Thoracic aorta (tissue), 2 donors: ENCODE data around the gene ABCG1. TPM values are rescaled to one million over a fixed set of nuclear protein-coding genes. Genes with fewer than 3 reads are reported as not detected.

ENCODE experiments used
- ATAC-seq: fragments of 150-250 bp; one replicate; pipeline ENCODE4 v1.8.0; 2017; ENCODE audit warnings: low read depth; ENCODE audit not compliant: insufficient number of reproducible peaks, low FRiP score
- DNase-seq: peaks from one replicate; pipeline ENCODE4 v3.0.0-alpha.2; 2020; ENCODE audit warnings: low spot score
- H3K27ac ChIP-seq, 2 donors: fragments of 200-600 bp; sonication (generic); 1 replicate in 1 of 2; 2 replicates in 1 of 2; pipeline ENCODE4 v1.5.1; 2016; ENCODE audit warnings: mild to moderate bottlenecking in 2 of 2, moderate library complexity in 2 of 2
- H3K27me3 ChIP-seq: fragments of 200-600 bp; sonication (generic); replicated peaks from 2 replicates; pipeline ENCODE4 v1.6.0; 2016; ENCODE audit warnings: mild to moderate bottlenecking; ENCODE audit not compliant: insufficient read depth
- H3K36me3 ChIP-seq: fragments of 200-600 bp; sonication (generic); one replicate; pipeline ENCODE4 v1.5.1; 2016
- H3K4me1 ChIP-seq, 2 donors: fragments of 200-600 bp; sonication (generic); 1 replicate in 1 of 2; 2 replicates in 1 of 2; pipeline versions ENCODE4 v1.5.1 to v1.6.0; 2016; ENCODE audit warnings: low read depth in 2 of 2, mild to moderate bottlenecking in 1 of 2; ENCODE audit not compliant: control insufficient read depth in 1 of 2
- H3K4me3 ChIP-seq: fragments of 200-600 bp; sonication (generic); 2 replicates; pipeline ENCODE4 v1.5.1; 2016; ENCODE audit warnings: mild to moderate bottlenecking
- H3K9me3 ChIP-seq: fragments of 200-600 bp; sonication (generic); 2 replicates; pipeline ENCODE4 v1.5.1; 2016
- total RNA-seq, 2 donors: library from RNA; depleted of rRNA; stranded (reverse); fragments of >200 nt; gene quantifications; one replicate each; pipeline versions ENCODE4 v1.1.0 to v1.2.3, GENCODE V29; 2016
- TF ChIP-seq, protein P1 (sequence below): fragments of 200-600 bp; sonication (generic); IDR thresholded peaks from one replicate; pipeline ENCODE4 v1.5.1; 2019; ENCODE audit warnings: antibody characterized with exemption

Gene ABCG1
- total RNA-seq, 2 donors from 2014 or later, result 15.6 to 20.6 TPM

DNA sequence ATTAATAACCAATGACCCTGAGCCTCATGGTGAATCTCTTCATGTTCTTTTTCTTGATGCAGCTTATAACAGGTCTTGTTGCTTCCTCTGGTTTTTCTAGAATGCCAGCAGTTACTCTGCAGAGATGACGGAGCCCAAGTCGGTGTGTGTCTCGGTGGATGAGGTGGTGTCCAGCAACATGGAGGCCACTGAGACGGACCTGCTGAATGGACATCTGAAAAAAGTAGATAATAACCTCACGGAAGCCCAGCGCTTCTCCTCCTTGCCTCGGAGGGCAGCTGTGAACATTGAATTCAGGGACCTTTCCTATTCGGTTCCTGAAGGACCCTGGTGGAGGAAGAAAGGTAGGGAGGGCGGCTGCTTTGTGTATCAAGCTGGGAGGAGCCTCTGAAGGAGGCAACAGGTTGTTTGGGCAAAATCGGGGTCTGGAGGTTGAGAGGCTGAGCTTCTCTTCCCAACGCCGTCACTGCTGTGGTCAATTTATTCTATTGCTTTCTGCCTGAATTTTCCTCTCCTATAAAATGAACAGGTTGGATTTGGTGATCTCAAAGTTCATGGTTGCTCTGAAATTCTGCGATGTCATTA lies 6.7 kb downstream of the ABCG1 start:
- DNase-seq (no peak), ATAC-seq (no peak)
- H3K27ac ChIP-seq, result no peak overlapping the region
- H3K36me3 ChIP-seq, result no peaks in the 10 kb centered on the region
- H3K4me3 ChIP-seq, result no peak overlapping the region
- H3K9me3 ChIP-seq, result no peaks in the 10 kb centered on the region
- no peaks in the 10 kb centered on the region for H3K27me3 ChIP-seq
- peaks cover 10 to 17% of the 10 kb centered on the region in 2 donors for H3K4me1 ChIP-seq
- TF ChIP-seq, protein P1, sequence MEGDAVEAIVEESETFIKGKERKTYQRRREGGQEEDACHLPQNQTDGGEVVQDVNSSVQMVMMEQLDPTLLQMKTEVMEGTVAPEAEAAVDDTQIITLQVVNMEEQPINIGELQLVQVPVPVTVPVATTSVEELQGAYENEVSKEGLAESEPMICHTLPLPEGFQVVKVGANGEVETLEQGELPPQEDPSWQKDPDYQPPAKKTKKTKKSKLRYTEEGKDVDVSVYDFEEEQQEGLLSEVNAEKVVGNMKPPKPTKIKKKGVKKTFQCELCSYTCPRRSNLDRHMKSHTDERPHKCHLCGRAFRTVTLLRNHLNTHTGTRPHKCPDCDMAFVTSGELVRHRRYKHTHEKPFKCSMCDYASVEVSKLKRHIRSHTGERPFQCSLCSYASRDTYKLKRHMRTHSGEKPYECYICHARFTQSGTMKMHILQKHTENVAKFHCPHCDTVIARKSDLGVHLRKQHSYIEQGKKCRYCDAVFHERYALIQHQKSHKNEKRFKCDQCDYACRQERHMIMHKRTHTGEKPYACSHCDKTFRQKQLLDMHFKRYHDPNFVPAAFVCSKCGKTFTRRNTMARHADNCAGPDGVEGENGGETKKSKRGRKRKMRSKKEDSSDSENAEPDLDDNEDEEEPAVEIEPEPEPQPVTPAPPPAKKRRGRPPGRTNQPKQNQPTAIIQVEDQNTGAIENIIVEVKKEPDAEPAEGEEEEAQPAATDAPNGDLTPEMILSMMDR, result no peak

- TF ChIP-seq, protein P1, result no peak
- DNase-seq (no peak), ATAC-seq (no peak)
- H3K4me1 ChIP-seq, result peaks cover 3 to 12% of the 10 kb centered on the region in 2 donors
- no peaks in the 10 kb centered on the region for H3K27me3 ChIP-seq
- H3K36me3 ChIP-seq, result no peaks in the 10 kb centered on the region
- no peaks in the 10 kb centered on the region for H3K9me3 ChIP-seq
- H3K4me3 ChIP-seq, result no peak overlapping the region
- no peak overlapping the region for H3K27ac ChIP-seq
Observed at GRCh38 chr21:42226626-42227025, 7.7 kb downstream of the ABCG1 start.

- ATAC-seq, result peak; percentile 87
- Histone ChIP-seq H3K36me3 (no peaks in the 10 kb centered on the region), H3K27ac (peak overlapping the region in 1 of 2 donors; percentile 32), H3K4me3 (no peak overlapping the region), H3K9me3 (no peaks in the 10 kb centered on the region), H3K4me1 (peaks cover 12 to 17% of the 10 kb centered on the region in 2 donors), H3K27me3 (no peaks in the 10 kb centered on the region)
- TF ChIP-seq, protein P1, result no peak
- DNase-seq, result peak; percentile 73
Observed at GRCh38 chr21:42227909-42228708, 9.2 kb downstream of the ABCG1 start.

DNA sequence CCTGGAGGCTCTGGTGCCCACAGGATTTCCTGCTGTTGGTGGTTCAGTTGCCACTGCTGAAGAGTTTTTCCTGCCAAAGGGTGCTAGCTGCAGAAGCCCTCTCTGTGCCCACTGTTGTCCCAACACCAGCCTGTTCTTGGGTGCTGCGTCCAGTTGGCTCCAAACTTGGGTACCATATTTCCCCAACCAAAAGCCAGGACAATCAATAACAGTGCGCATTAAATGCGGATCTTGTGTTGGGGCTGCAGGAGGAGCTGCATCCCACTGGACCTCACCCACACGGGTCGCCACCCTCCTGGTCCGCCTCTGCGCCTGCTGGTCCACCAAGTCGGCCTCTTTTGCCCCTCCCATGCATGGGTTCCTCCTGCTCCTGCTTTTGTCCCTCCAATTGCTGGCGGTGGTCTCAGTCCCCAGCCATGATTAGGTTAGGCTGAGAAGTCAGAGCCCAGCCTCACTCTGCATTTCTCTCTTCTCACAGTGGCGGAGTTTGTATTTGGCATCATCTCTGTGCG lies 9.8 kb downstream of the ABCG1 start:
- ATAC-seq (no peak), DNase-seq (no peak)
- TF ChIP-seq, protein P1, result no peak
- no peaks in the 10 kb centered on the region for H3K36me3 ChIP-seq
- peak overlapping the region in 1 of 2 donors; percentile 32 for H3K27ac ChIP-seq
- no peak overlapping the region for H3K4me3 ChIP-seq
- no peaks in the 10 kb centered on the region for H3K9me3 ChIP-seq
- peaks cover 18 to 24% of the 10 kb centered on the region in 2 donors for H3K4me1 ChIP-seq
- H3K27me3 ChIP-seq, result no peaks in the 10 kb centered on the region

- Histone ChIP-seq H3K27ac (no peak overlapping the region), H3K4me1 (peaks cover 25 to 33% of the 10 kb centered on the region in 2 donors), H3K4me3 (no peak overlapping the region), H3K36me3 (no peaks in the 10 kb centered on the region), H3K9me3 (no peaks in the 10 kb centered on the region), H3K27me3 (no peaks in the 10 kb centered on the region)
- no peak for ATAC-seq
- TF ChIP-seq, protein P1, result no peak
- no peak for DNase-seq
Observed at GRCh38 chr21:42229676-42230075, 10.7 kb downstream of the ABCG1 start.
